Thymus (tissue), 2 donors: ENCODE data around the gene QSOX2. TPM values are rescaled to one million over a fixed set of nuclear protein-coding genes. Genes with fewer than 3 reads are reported as not detected.

Experiments used
- polyA plus RNA-seq: library from polyadenylated mRNA; stranded (reverse); fragments of 200-250 nt; gene quantifications from one replicate; pipeline ENCODE4 v1.2.3, GENCODE V29; 2013
- total RNA-seq: library from RNA; stranded (reverse); fragments of 120-200 nt; gene quantifications from one replicate; pipeline ENCODE4 v1.2.4, GENCODE V29; 2013
- donor health status: healthy.

Gene QSOX2
- total and polyA plus RNA-seq, 2 donors, result 3.9 to 11.5 TPM

Other genes with a start within 250 kb of the QSOX2 start
- 1.5 TPM for gene NACC2, start 150.5 kb downstream of the QSOX2 start, total RNA-seq
- gene NACC2, start 150.5 kb downstream of the QSOX2 start, polyA plus RNA-seq, result 4.4 TPM
- 19.2 TPM for gene TMEM250, start 126.9 kb downstream of the QSOX2 start, total RNA-seq
- 22.4 TPM for gene TMEM250, start 126.9 kb downstream of the QSOX2 start, polyA plus RNA-seq
- 0.09 TPM for gene LHX3, start 40.7 kb downstream of the QSOX2 start, total RNA-seq
- gene LHX3, start 40.7 kb downstream of the QSOX2 start, polyA plus RNA-seq, result 0.23 TPM
- 0.24 TPM for gene CCDC187, start 58.3 kb upstream of the QSOX2 start, total RNA-seq
- 0.23 TPM for gene CCDC187, start 58.3 kb upstream of the QSOX2 start, polyA plus RNA-seq
- 6.1 TPM for gene GPSM1, start 81.7 kb upstream of the QSOX2 start, total RNA-seq
- gene GPSM1, start 81.7 kb upstream of the QSOX2 start, polyA plus RNA-seq, result 13.1 TPM
- 41.9 TPM for gene DNLZ, start 117.9 kb upstream of the QSOX2 start, total RNA-seq
- 15.7 TPM for gene DNLZ, start 117.9 kb upstream of the QSOX2 start, polyA plus RNA-seq
- 2.8 TPM for gene CARD9, start 127.9 kb upstream of the QSOX2 start, total RNA-seq
- gene CARD9, start 127.9 kb upstream of the QSOX2 start, polyA plus RNA-seq, result 3.5 TPM
- gene SNAPC4, start 154.4 kb upstream of the QSOX2 start, total RNA-seq, result 2.1 TPM
- gene SNAPC4, start 154.4 kb upstream of the QSOX2 start, polyA plus RNA-seq, result 11.3 TPM
- 26.7 TPM for gene ENTR1, start 164.8 kb upstream of the QSOX2 start, total RNA-seq
- gene ENTR1, start 164.8 kb upstream of the QSOX2 start, polyA plus RNA-seq, result 60.3 TPM
- 26.5 TPM for gene PMPCA, start 164.8 kb upstream of the QSOX2 start, total RNA-seq
- 52.3 TPM for gene PMPCA, start 164.8 kb upstream of the QSOX2 start, polyA plus RNA-seq
- 3.9 TPM for gene INPP5E, start 194.0 kb upstream of the QSOX2 start, total RNA-seq
- 17.5 TPM for gene INPP5E, start 194.0 kb upstream of the QSOX2 start, polyA plus RNA-seq
- 13.6 TPM for gene SEC16A, start 237.2 kb upstream of the QSOX2 start, total RNA-seq
- 89.7 TPM for gene SEC16A, start 237.2 kb upstream of the QSOX2 start, polyA plus RNA-seq